Upper lobe of right lung (tissue), 1 donor: ENCODE results near the gene HSD17B8. TPM values are rescaled to one million over a fixed set of nuclear protein-coding genes. Genes with fewer than 3 reads are reported as not detected.

Experiments used
- ATAC-seq: fragments of 200-7000 bp; cut with Tn5 transposase; one replicate; pipeline ENCODE4 v1.9.1; 2020; ENCODE audit warnings: mild to moderate bottlenecking, moderate library complexity
- DNase-seq: peaks from one replicate; pipeline ENCODE4 v3.0.0-alpha.2; 2020
- H3K27ac ChIP-seq: fragments of 200-600 bp; one replicate; pipeline ENCODE4 v1.8.0; 2022
- H3K27me3 ChIP-seq: fragments of 200-600 bp; one replicate; pipeline ENCODE4 v1.8.0; 2022; ENCODE audit warnings: mild to moderate bottlenecking
- H3K36me3 ChIP-seq: fragments of 200-600 bp; one replicate; pipeline ENCODE4 v1.8.0; 2022
- H3K4me1 ChIP-seq: fragments of 200-600 bp; one replicate; pipeline ENCODE4 v1.8.0; 2022
- H3K4me3 ChIP-seq: fragments of 200-600 bp; one replicate; pipeline ENCODE4 v1.8.0; 2022; ENCODE audit warnings: mild to moderate bottlenecking
- H3K9me3 ChIP-seq: fragments of 200-600 bp; one replicate; pipeline ENCODE4 v1.8.0; 2022
- intact Hi-C: fragments of 100-400 bp; cut with DNase I; formaldehyde crosslinking; loops from one replicate; pipeline ENCODE4 v1.11.0; 2022
- total RNA-seq: library from RNA; stranded (reverse); fragmentation: NEBNext Ultra II Directional; extraction: Animal tissue kit (Norgen Biotek cat#: 25700); gene quantifications from one replicate; pipeline ENCODE4 v1.2.1, GENCODE V29; 2021
- TF ChIP-seq, protein P1 (sequence below): fragments of 200-600 bp; IDR thresholded peaks from one replicate; pipeline ENCODE4 v1.8.0; 2022; ENCODE audit warnings: antibody characterized with exemption
- donor health status: DM: no; HTN: yes; CAD: no; lungs with severe emphysema.

Gene HSD17B8
- total RNA-seq, 1 donor from 2014 or later = 14.7 TPM

DNA sequence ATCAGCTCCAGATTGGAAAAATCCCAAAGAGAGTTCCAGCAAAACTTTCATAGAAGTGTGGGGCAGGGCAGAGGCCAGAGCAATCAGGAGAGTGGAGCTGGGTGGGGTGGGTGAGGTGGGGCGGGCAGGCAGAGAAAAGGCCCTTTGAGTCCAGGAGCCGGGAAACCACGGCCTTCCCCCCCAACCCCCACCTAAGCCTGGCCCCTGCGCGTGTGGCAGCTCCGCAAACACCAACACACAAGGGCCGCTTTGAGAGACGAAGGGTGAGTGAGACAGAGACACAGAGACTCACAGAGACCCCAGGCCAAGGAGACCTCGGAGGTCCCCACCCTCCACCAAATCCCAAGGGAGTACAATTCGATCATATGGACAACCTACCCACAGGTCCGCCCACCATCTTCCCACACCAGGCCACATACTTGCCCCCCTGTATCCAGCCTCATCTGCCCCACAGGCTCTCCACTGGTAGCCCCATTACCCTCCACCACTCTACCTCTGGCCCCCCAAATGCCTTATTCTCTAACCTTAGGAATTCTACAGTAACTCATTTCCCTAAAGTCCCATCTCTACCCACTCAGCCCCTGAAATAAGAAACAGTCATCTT, 13.8 kb upstream of the HSD17B8 start:
- Histone ChIP-seq H3K27ac (no peak overlapping the region), H3K4me3 (no peak overlapping the region), H3K27me3 (peaks cover 19% of the 10 kb centered on the region), H3K36me3 (peaks cover 17% of the 10 kb centered on the region), H3K4me1 (peaks cover 12% of the 10 kb centered on the region), H3K9me3 (no peaks in the 10 kb centered on the region)
- intact Hi-C loops = no loop called here
- ATAC-seq (no peak), DNase-seq (no peak)
- TF ChIP-seq, protein P1, sequence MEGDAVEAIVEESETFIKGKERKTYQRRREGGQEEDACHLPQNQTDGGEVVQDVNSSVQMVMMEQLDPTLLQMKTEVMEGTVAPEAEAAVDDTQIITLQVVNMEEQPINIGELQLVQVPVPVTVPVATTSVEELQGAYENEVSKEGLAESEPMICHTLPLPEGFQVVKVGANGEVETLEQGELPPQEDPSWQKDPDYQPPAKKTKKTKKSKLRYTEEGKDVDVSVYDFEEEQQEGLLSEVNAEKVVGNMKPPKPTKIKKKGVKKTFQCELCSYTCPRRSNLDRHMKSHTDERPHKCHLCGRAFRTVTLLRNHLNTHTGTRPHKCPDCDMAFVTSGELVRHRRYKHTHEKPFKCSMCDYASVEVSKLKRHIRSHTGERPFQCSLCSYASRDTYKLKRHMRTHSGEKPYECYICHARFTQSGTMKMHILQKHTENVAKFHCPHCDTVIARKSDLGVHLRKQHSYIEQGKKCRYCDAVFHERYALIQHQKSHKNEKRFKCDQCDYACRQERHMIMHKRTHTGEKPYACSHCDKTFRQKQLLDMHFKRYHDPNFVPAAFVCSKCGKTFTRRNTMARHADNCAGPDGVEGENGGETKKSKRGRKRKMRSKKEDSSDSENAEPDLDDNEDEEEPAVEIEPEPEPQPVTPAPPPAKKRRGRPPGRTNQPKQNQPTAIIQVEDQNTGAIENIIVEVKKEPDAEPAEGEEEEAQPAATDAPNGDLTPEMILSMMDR = no peak

DNA sequence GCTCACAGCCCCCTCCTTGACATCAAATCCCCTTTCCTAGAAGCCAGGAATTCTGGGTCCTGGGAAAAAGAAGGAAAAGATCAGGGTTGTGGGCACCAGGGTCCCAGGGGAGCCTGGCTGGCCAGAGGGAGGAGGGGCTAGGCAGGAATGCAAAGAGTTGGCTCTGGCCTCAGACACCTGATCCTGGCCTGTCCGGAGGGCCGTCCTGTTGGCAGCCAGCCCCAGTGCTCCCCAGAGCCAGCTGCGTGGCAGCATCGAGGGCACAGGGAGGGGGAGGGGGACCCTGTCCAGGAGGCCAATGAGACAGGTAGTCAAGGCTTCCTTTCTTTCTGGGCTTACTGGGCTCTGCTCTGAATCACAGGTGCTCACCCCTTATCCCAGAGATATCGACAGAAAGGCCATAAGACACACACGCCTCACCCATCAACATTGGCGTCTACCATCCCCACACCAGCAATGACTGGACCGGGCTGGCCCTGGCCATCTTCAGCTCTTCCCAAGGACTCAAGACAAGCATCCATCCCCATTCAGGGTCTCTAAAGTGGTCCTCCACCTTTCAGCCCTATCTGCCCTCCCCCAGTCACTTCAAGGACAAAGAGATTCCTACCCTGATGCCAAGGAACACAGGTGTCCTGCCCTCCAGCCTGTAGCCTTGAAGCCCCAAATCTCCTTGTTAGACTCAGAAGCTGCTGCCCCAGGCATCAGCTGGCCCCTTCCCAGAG, 12.9 kb upstream of the HSD17B8 start:
- H3K27me3 ChIP-seq = peaks cover 19% of the 10 kb centered on the region
- intact Hi-C loops = no loop called here

DNA sequence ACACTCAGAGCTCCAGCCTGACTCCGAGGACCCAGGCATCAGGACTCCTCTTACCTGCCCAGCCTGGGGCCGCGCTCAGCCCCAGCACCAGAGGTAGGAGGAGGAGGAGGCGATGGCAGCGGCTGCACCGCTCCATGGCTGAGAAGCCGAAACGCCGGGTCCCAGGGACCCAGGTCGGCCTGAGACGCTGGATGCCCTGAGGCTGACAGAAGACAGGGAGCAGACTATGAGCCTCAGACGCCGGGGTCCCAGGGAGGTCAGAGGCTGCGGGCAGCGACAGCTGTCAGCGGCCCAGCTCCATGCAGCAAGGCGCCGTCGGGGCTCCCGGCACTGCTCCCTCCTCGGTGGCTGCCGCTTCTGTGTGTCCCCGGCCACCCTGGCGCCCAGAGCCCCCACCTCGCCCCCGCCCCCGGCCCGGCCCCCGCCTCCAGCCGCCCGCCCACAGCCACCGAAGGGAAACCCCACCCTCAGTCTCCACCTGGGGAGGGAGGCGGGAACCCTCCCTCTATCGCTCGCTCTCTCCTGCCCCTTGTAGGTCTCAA, 12.3 kb upstream of the HSD17B8 start, which contains the start of gene COL11A2:
Gene COL11A2 (minus strand): TSS at position 363 of the 542 bp plus-strand sequence. CDS start 227 bp downstream, at position 136.
- peaks cover 19% of the 10 kb centered on the region for H3K27me3 ChIP-seq
- DNase-seq (no peak), ATAC-seq (peak; percentile 7)
- intact Hi-C loops = no loop called here
- no peak within 1 kb of the TSS for H3K27ac ChIP-seq
- H3K4me3 ChIP-seq = peak within 1 kb of the TSS; percentile 40
- H3K9me3 ChIP-seq = no peaks in the 10 kb centered on the region
- TF ChIP-seq, protein P1 = no peak
- H3K4me1 ChIP-seq = peaks cover 14% of the 10 kb centered on the region
- peaks cover 32% of the 10 kb centered on the region for H3K36me3 ChIP-seq

More for the DNA sequence above, 12.9 kb upstream of the HSD17B8 start:
- Histone ChIP-seq H3K4me1 (peaks cover 12% of the 10 kb centered on the region), H3K27ac (no peak overlapping the region), H3K4me3 (no peak overlapping the region), H3K9me3 (no peaks in the 10 kb centered on the region), H3K36me3 (peaks cover 26% of the 10 kb centered on the region)
- ATAC-seq = no peak
- no peak for DNase-seq
- TF ChIP-seq, protein P1 = no peak

DNA sequence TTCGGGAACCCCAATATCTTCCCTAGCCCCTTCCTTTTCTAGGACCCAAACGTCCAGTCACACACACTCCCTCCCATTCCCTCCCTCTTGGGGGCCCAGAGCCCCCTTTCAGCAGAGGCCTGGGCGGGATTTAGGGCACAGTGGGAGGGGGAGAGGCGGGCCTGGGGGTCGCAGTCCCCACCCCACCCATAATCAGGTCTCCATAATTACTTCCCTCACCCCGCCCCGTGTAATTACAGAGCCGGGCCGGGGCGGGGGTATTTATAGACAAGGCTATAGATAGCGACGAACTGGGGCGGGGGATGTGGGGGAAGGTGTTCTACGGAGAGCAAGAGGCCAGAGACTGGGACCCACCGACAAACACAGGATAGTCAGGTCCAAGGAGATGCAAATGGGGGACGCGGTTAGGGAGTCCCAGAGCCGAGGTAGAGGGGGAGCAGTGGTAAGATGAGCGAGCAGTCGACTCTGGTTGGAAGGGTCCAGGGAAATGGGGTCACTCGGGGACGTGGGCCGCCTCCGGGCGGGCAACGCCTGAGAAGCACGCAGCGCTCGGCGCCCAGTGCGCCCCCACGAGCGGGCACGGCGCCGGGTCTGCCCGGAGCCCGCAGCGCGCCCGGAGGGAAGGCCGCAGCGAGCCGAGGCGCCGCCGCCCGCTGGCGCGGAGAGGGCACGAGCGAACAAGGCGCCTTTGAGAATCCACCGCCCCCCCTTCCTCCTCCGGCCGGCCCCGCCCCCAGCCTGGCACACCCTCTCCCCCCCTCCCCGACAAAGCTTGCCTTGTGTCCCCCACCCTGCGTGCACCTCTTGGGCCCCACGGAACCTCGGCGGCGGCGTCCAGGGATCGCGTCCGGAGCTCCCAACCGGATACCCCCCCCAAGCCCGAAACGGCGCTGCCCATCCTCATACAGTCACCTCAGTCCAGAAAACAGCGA, 11.5 kb upstream of the HSD17B8 start:
- ATAC-seq (peak; percentile 28), DNase-seq (no peak)
- H3K36me3 ChIP-seq = peaks cover 35% of the 10 kb centered on the region
- TF ChIP-seq, protein P1 = no peak
- H3K4me1 ChIP-seq = peaks cover 22% of the 10 kb centered on the region
- H3K4me3 ChIP-seq = peak overlapping the region; percentile 40
- intact Hi-C loops = no loop called here
- H3K27me3 ChIP-seq = peaks cover 19% of the 10 kb centered on the region
- H3K27ac ChIP-seq = no peak overlapping the region
- no peaks in the 10 kb centered on the region for H3K9me3 ChIP-seq

DNA sequence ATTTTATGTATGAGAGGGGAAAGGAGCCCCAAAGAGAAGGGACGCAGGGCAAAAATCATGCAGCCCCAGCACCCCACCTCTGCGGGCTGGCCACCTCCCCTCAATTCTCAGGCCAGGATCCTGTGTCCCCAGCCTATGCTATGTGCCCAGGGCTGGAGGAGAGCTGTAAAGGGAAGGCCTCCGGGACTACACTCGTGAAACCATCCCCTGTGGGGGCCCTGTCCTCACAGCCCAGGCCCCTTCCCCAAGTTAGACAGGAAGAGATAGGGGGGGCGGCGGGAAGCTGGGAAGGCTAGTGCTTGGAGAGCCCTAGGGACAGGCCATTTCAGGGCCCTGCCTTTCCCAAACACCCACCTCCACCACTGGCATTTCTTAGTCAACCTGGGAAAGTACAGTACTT, 10.8 kb upstream of the HSD17B8 start:
- Histone ChIP-seq H3K9me3 (no peaks in the 10 kb centered on the region), H3K27ac (no peak overlapping the region), H3K27me3 (peaks cover 19% of the 10 kb centered on the region), H3K4me3 (peak overlapping the region; percentile 40), H3K4me1 (peaks cover 29% of the 10 kb centered on the region), H3K36me3 (peaks cover 35% of the 10 kb centered on the region)
- DNase-seq (no peak), ATAC-seq (no peak)
- TF ChIP-seq, protein P1 = no peak
- intact Hi-C loops = no loop called here
